Mucosa of rectum (tissue), 2 donors: ENCODE data around the gene CHD5.

Source experiments
- H3K27ac ChIP-seq, 2 donors: one replicate each; pipeline ENCODE4 v1.7.0; 2013; ENCODE audit warnings: inconsistent platforms in 2 of 2, low read depth in 2 of 2, low read length in 2 of 2
- H3K27me3 ChIP-seq, 2 donors: one replicate each; pipeline ENCODE4 v1.7.0; 2013; ENCODE audit warnings: low read length in 2 of 2; ENCODE audit not compliant: control insufficient read depth in 2 of 2, insufficient read depth in 2 of 2
- H3K36me3 ChIP-seq, 2 donors: one replicate each; pipeline ENCODE4 v1.7.0; 2013; ENCODE audit warnings: low read length in 2 of 2; ENCODE audit not compliant: control insufficient read depth in 2 of 2, insufficient read depth in 2 of 2
- H3K4me1 ChIP-seq, 2 donors: one replicate each; pipeline ENCODE4 v1.7.0; 2013; ENCODE audit warnings: low read length in 2 of 2, mild to moderate bottlenecking in 1 of 2; ENCODE audit not compliant: control insufficient read depth in 2 of 2, insufficient read depth in 2 of 2
- H3K4me3 ChIP-seq, 2 donors: one replicate each; pipeline ENCODE4 v1.7.0; 2013; ENCODE audit warnings: low read length in 2 of 2
- H3K9ac ChIP-seq, 2 donors: one replicate each; pipeline ENCODE4 v1.7.0; 2013; ENCODE audit warnings: low read length in 2 of 2, low read depth in 1 of 2, mild to moderate bottlenecking in 1 of 2
- H3K9me3 ChIP-seq, 2 donors: one replicate each; pipeline ENCODE4 v1.7.0; 2013; ENCODE audit warnings: low read length in 2 of 2; ENCODE audit not compliant: control insufficient read depth in 2 of 2
- donor health status: healthy.
- donor health status: Normal muscosa, but diverticular disease.

The CHD5 gene

GRCh38 chr1:6144647-6145395 is 35.3 kb downstream of the CHD5 start:
- Histone ChIP-seq H3K9me3 (no peaks in the 10 kb centered on the region), H3K4me3 (no peak overlapping the region), H3K27me3 (peaks cover 0 to 6% of the 10 kb centered on the region in 2 donors), H3K36me3 (no peaks in the 10 kb centered on the region), H3K4me1 (no peaks in the 10 kb centered on the region), H3K9ac (no peak overlapping the region), H3K27ac (no peak overlapping the region)

GRCh38 chr1:6144175-6144574 is 35.9 kb downstream of the CHD5 start:
- no peak overlapping the region for H3K27ac ChIP-seq
- H3K27me3 ChIP-seq = peaks cover 0 to 6% of the 10 kb centered on the region in 2 donors
- H3K4me1 ChIP-seq = no peaks in the 10 kb centered on the region
- H3K9ac ChIP-seq = no peak overlapping the region
- no peaks in the 10 kb centered on the region for H3K36me3 ChIP-seq
- no peak overlapping the region for H3K4me3 ChIP-seq
- H3K9me3 ChIP-seq = no peaks in the 10 kb centered on the region

- Histone ChIP-seq H3K36me3 (no peaks in the 10 kb centered on the region), H3K27ac (no peak overlapping the region), H3K9me3 (no peaks in the 10 kb centered on the region), H3K4me3 (no peak overlapping the region), H3K27me3 (peaks cover 0 to 5% of the 10 kb centered on the region in 2 donors), H3K4me1 (no peaks in the 10 kb centered on the region), H3K9ac (no peak overlapping the region)
Observed at GRCh38 chr1:6143395-6143794, 36.7 kb downstream of the CHD5 start.

GRCh38 chr1:6142734-6143133 is 37.4 kb downstream of the CHD5 start:
- H3K9me3 ChIP-seq = no peaks in the 10 kb centered on the region
- H3K4me1 ChIP-seq = no peaks in the 10 kb centered on the region
- H3K4me3 ChIP-seq = no peak overlapping the region
- no peak overlapping the region for H3K27ac ChIP-seq
- peaks cover 0 to 3% of the 10 kb centered on the region in 2 donors for H3K27me3 ChIP-seq
- H3K36me3 ChIP-seq = no peaks in the 10 kb centered on the region
- H3K9ac ChIP-seq = no peak overlapping the region

GRCh38 chr1:6142036-6142621 is 38.0 kb downstream of the CHD5 start:
- no peak overlapping the region for H3K4me3 ChIP-seq

GRCh38 chr1:6141592-6141991 is 38.5 kb downstream of the CHD5 start:
- Histone ChIP-seq H3K27me3 (no peaks in the 10 kb centered on the region), H3K36me3 (no peaks in the 10 kb centered on the region), H3K9ac (no peak overlapping the region), H3K9me3 (no peaks in the 10 kb centered on the region), H3K27ac (no peak overlapping the region), H3K4me3 (no peak overlapping the region), H3K4me1 (no peaks in the 10 kb centered on the region)

More at GRCh38 chr1:6142036-6142621, 38.0 kb downstream of the CHD5 start:
- H3K27me3 ChIP-seq = no peaks in the 10 kb centered on the region
- H3K36me3 ChIP-seq = no peaks in the 10 kb centered on the region
- H3K9me3 ChIP-seq = no peaks in the 10 kb centered on the region
- H3K27ac ChIP-seq = no peak overlapping the region
- H3K9ac ChIP-seq = no peak overlapping the region
- no peaks in the 10 kb centered on the region for H3K4me1 ChIP-seq

GRCh38 chr1:6140413-6140812 is 39.7 kb downstream of the CHD5 start:
- Histone ChIP-seq H3K36me3 (no peaks in the 10 kb centered on the region), H3K27me3 (no peaks in the 10 kb centered on the region), H3K9ac (no peak overlapping the region), H3K27ac (no peak overlapping the region), H3K4me3 (no peak overlapping the region), H3K4me1 (no peaks in the 10 kb centered on the region), H3K9me3 (no peaks in the 10 kb centered on the region)

GRCh38 chr1:6137758-6138157 is 42.4 kb downstream of the CHD5 start:
- no peak overlapping the region for H3K27ac ChIP-seq
- no peaks in the 10 kb centered on the region for H3K27me3 ChIP-seq
- H3K9me3 ChIP-seq = no peaks in the 10 kb centered on the region
- H3K4me3 ChIP-seq = no peak overlapping the region
- no peaks in the 10 kb centered on the region for H3K36me3 ChIP-seq
- H3K4me1 ChIP-seq = no peaks in the 10 kb centered on the region
- no peak overlapping the region for H3K9ac ChIP-seq

- no peaks in the 10 kb centered on the region for H3K4me1 ChIP-seq
- no peak overlapping the region for H3K27ac ChIP-seq
- H3K4me3 ChIP-seq = no peak overlapping the region
- no peak overlapping the region for H3K9ac ChIP-seq
- no peaks in the 10 kb centered on the region for H3K27me3 ChIP-seq
- H3K36me3 ChIP-seq = no peaks in the 10 kb centered on the region
- no peaks in the 10 kb centered on the region for H3K9me3 ChIP-seq
Observed at GRCh38 chr1:6136516-6137220, 43.5 kb downstream of the CHD5 start.

- H3K9ac ChIP-seq = no peak overlapping the region
- no peak overlapping the region for H3K4me3 ChIP-seq
- no peaks in the 10 kb centered on the region for H3K27me3 ChIP-seq
- H3K36me3 ChIP-seq = no peaks in the 10 kb centered on the region
- no peaks in the 10 kb centered on the region for H3K9me3 ChIP-seq
- H3K27ac ChIP-seq = no peak overlapping the region
- H3K4me1 ChIP-seq = no peaks in the 10 kb centered on the region
Observed at GRCh38 chr1:6134741-6135510, 45.2 kb downstream of the CHD5 start.
